Stimulated activated CD4-positive, alpha-beta T cell treated with anti-CD3 and anti-CD28 coated beads, Interleukin-2, amount 100 ng/mL, for 24 hours (primary cell): ENCODE results near the gene PTGR3.

Source experiments
- DNase-seq, 2 donors: peaks; one replicate each; pipeline ENCODE4 v3.0.0-alpha.2; 2020

The PTGR3 gene

DNA sequence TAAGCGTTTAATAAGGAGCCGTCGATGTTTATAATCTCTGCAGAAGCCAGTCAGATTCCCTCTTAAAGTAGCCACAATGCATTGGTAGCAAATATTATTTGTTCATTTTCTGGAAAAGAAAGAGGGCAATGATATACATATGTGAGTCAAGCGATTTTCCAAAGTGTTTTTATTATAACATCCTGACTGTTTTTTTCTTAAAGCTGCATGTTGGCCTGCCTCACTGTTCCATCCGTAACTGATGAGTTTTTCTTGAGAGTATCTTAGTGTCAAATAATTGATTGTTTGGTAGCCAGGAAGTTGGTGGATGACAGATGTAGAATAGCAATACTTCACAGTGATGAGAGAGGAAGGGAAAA, 5.4 kb upstream of the PTGR3 start:
- no peak for DNase-seq

DNA sequence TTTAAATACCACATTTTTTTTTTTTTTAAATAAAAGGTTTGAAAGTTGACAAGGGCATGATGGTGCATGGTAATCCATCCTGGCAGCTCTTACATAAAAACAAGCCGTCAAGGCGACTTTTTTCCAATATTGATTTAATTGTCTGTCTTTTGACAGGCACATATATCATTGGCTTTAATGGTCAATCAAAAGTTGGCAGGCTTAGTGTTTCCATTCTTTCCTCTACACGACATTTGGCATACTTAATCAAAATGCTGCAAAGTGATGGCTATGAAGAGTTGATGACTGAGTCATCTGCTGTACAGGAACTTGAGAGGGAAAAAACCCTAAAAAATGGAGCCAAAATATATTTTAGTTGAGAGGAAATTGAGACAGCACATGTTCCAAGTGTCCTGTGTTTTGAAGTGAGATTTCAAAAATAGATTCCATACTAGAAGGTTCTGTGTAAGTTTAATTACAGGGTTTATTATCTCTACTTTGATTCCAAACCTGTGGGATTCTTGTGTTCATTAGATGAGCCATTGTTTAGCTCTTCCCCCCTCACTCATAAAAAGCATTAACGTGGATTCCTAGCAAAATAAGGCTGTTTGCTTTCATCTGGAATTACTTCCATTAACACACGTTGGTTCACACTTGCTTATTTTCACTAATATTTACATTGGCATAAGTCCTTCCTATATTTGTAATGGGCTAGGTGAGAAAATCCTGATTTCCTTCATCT, 4.8 kb upstream of the PTGR3 start:
- DNase-seq: no peak

GRCh38 chr18:75212751-75213090, 3.8 kb upstream of the PTGR3 start:
- no peak for DNase-seq

- DNase-seq: peak; percentile 52 to 53
Observed at GRCh38 chr18:75211953-75212750, 3.2 kb upstream of the PTGR3 start.

GRCh38 chr18:75211626-75211952, 2.6 kb upstream of the PTGR3 start:
- DNase-seq: no peak

GRCh38 chr18:75211002-75211621, 2.2 kb upstream of the PTGR3 start:
- DNase-seq: no peak

DNA sequence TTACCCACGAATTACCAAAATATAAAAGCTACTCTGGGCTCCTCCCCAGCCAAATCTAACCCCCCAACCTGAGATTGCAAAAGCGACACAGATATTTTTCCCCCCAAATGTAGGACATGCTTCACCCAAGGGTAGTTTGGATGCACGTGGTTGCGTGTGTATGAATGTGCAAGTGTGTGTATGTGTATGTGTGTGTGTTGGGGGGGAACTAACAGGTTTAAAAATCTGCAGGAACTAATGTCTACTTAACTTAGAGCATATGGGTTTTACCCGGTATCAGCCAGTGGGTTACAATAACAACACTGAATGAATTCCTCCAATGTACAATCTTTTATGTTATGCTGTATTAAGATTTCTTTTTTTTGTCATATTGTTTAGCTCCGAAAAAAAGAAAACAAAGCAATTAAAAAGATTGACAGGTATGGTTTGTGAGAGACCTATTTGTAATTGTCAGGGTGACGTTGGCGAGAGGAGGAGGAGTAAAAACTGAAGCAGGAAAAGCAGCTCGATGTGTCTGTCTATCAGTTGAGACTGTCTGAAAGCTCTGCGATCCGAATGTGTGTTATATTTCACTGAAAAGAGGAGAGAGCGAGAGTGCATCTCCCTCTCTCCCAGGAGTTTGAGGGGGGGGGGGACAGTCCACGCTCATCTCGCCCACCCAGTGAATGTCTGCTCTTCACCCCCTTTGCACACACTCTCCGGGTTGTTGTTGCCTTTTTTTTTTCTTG, 1.5 kb upstream of the PTGR3 start, which contains the start of gene TSHZ1:
Gene TSHZ1, plus strand, starts transcription at position 524 of the 728 bp plus-strand sequence. CDS start 1,080 bp downstream, outside the sequence.
- peak; percentile 42 to 55 for DNase-seq

GRCh38 chr18:75209951-75210258, 966 bp upstream of the PTGR3 start:
- DNase-seq: no peak

DNA sequence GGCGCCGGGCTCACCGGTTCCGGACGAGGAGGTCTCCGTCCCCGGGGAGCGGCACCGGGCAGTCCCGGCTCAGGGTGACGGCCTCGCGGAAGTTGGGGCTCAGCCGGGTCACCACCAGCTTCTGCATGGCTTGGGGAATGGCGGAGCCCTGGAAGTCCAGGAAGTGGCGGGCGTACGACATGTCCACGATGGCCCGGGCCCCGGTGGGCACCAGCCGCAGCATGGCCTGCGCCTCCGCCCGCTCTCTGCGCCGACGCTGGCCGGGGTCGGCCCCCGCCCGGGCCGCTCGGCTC, 157 bp downstream of the PTGR3 start:
- peak; percentile 43 to 48 for DNase-seq

- peak; percentile 58 to 63 for DNase-seq
Observed at GRCh38 chr18:75208155-75208835, 644 bp downstream of the PTGR3 start.

GRCh38 chr18:75207310-75208154, 1.4 kb downstream of the PTGR3 start:
- peak; percentile 42 to 49 for DNase-seq

- no peak for DNase-seq
Observed at GRCh38 chr18:75206452-75207309, 2.3 kb downstream of the PTGR3 start.

GRCh38 chr18:75205514-75206132, 3.3 kb downstream of the PTGR3 start:
- no peak for DNase-seq

DNA sequence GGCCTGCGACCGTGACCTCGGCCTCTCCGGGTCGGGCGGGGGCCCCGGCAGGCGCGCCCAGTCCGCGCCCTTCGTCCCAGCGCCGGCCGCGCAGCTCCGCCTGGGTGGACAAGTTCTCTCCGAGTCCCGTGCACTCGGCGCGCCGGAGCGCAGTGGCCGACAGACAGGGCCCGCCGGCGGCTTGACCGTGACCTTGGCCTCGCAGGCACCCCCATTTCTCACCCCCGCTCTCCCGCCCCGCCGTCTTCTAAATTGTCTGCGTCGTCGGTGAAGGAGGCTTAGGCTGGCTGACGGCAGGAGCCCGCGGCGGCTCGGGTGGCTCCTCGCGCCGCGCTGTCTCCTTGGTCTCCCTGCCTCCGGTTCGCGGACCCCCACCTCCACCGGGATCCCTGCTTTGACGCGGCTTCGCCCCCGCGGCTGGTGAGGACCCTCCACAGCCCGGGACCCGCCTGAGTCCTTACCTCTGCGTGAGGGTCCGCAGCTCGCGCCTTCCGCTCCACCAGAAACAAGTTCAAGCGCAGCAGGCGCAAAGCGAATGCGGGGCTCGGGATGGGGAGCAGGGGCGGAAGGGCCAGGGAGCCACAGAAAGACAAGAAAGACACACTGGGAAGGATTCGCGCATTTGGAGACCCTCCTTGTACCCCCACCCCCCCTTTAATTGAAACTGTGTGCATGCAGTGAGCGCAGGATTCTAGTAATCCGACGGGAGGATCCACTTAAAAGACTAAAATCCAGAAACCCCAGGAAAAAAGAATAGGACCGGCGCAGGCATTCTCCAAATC, 4.0 kb downstream of the PTGR3 start:
- no peak for DNase-seq

- DNase-seq: no peak
Observed at GRCh38 chr18:75204269-75204731, 4.6 kb downstream of the PTGR3 start.

GRCh38 chr18:75203416-75204268, 5.3 kb downstream of the PTGR3 start:
- no peak for DNase-seq

DNA sequence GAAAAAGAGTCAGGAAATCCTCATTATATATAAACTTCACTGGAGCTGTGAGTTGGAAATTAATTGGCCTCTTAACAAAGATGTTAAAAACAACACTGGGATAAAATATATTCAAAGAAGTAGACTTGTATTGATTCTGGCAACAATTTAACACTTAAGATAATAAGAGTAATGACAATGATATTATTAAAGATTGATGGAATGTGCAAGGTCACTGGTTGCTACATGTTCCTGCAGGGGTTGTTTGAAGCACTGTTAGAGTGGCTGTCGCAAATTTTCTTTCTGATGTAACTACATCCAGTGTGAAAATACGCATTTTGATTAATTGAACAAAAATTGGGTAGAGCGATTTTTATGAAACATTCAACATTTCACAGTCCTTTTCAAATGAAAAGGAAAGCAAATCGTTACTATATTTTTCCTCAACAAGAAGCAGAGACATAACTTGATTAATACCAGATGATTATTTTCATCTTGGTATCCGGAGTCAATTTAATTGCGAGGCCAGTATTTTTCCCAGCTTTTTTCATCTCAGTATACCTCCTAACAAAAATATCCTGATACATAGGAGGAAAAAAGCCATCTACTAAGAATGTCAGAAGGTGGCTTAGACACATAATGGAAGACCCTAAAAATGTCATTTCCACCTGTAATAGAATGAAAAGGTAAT, 6.1 kb downstream of the PTGR3 start:
- DNase-seq: no peak
